Measurements from ENCODE around the gene EPHA4. TPM values are rescaled to one million over a fixed set of nuclear protein-coding genes. Genes with fewer than 3 reads are reported as not detected.

EPHA4 gene
- total RNA-seq, 2 donors from 2014 or later: 12.0 to 88.8 TPM

- H3K4me1 ChIP-seq (replicated peaks): no peaks in the 10 kb centered on the region
- H3K27me3 ChIP-seq (replicated peaks; ENCODE audit: insufficient read depth): no peaks in the 10 kb centered on the region
- no peak overlapping the region for H3K4me3 ChIP-seq
- no peaks in the 10 kb centered on the region for H3K9me3 ChIP-seq
- WGBS: 77% methylated on average over 2 of the region's 2 CpGs
- DNase-seq (ENCODE audit: low spot score): no peak
- intact Hi-C loops (cut with DNase I): no loop called here
- TF ChIP-seq POLR2A (IDR thresholded peaks at IDR 0.05): no peak
- no peak for TF ChIP-seq CTCF (IDR thresholded peaks at IDR 0.05)
- TF ChIP-seq POLR2AphosphoS5 (IDR thresholded peaks at IDR 0.05): no peak
- H3K27ac ChIP-seq: no peak overlapping the region
- no peaks in the 10 kb centered on the region for H3K36me3 ChIP-seq
Observed at GRCh38 chr2:221377597-221377996, 194.5 kb downstream of the EPHA4 start.

- Histone ChIP-seq H3K36me3 (no peaks in the 10 kb centered on the region), H3K27me3 (replicated peaks; ENCODE audit: insufficient read depth) (no peaks in the 10 kb centered on the region), H3K4me1 (replicated peaks) (no peaks in the 10 kb centered on the region), H3K9me3 (no peaks in the 10 kb centered on the region), H3K4me3 (no peak overlapping the region), H3K27ac (no peak overlapping the region)
- intact Hi-C loops (cut with DNase I): no loop called here
- TF ChIP-seq POLR2AphosphoS5 (IDR thresholded peaks at IDR 0.05) (no peak), POLR2A (IDR thresholded peaks at IDR 0.05) (no peak)
- 98% methylated on average over 2 of the region's 2 CpGs for WGBS
- DNase-seq (ENCODE audit: low spot score): no peak
Observed at GRCh38 chr2:221377066-221377465, 195.0 kb downstream of the EPHA4 start.

- Histone ChIP-seq H3K27me3 (replicated peaks; ENCODE audit: insufficient read depth) (no peaks in the 10 kb centered on the region), H3K36me3 (no peaks in the 10 kb centered on the region), H3K4me3 (no peak overlapping the region), H3K27ac (no peak overlapping the region), H3K4me1 (replicated peaks) (no peaks in the 10 kb centered on the region), H3K9me3 (no peaks in the 10 kb centered on the region)
- 95% methylated on average over 9 of the region's 9 CpGs for WGBS
- TF ChIP-seq POLR2A (IDR thresholded peaks at IDR 0.05) (no peak), CTCF (IDR thresholded peaks at IDR 0.05) (no peak), POLR2AphosphoS5 (IDR thresholded peaks at IDR 0.05) (no peak)
- intact Hi-C loops (cut with DNase I): no loop called here
- no peak for DNase-seq (ENCODE audit: low spot score)
Observed at GRCh38 chr2:221374234-221374633, 197.9 kb downstream of the EPHA4 start.

GRCh38 chr2:221372907-221373306, 199.2 kb downstream of the EPHA4 start:
- Histone ChIP-seq H3K4me1 (replicated peaks) (no peaks in the 10 kb centered on the region), H3K27ac (no peak overlapping the region), H3K4me3 (no peak overlapping the region), H3K27me3 (replicated peaks; ENCODE audit: insufficient read depth) (no peaks in the 10 kb centered on the region), H3K36me3 (no peaks in the 10 kb centered on the region), H3K9me3 (no peaks in the 10 kb centered on the region)
- WGBS: 93% methylated on average over 7 of the region's 7 CpGs
- DNase-seq (ENCODE audit: low spot score): no peak
- intact Hi-C loops (cut with DNase I): no loop called here
- TF ChIP-seq POLR2A (IDR thresholded peaks at IDR 0.05) (no peak), POLR2AphosphoS5 (IDR thresholded peaks at IDR 0.05) (no peak), CTCF (IDR thresholded peaks at IDR 0.05) (no peak)

GRCh38 chr2:221372159-221372884, 199.8 kb downstream of the EPHA4 start:
- 73% methylated on average over 9 of the region's 9 CpGs for WGBS
- no peak for DNase-seq (ENCODE audit: low spot score)
- H3K9me3 ChIP-seq: no peaks in the 10 kb centered on the region
- H3K36me3 ChIP-seq: no peaks in the 10 kb centered on the region
- no peak overlapping the region for H3K4me3 ChIP-seq
- H3K4me1 ChIP-seq (replicated peaks): no peaks in the 10 kb centered on the region
- no peak overlapping the region for H3K27ac ChIP-seq
- intact Hi-C loops (cut with DNase I): no loop called here
- H3K27me3 ChIP-seq (replicated peaks; ENCODE audit: insufficient read depth): no peaks in the 10 kb centered on the region
- TF ChIP-seq CTCF (IDR thresholded peaks at IDR 0.05) (no peak), POLR2AphosphoS5 (IDR thresholded peaks at IDR 0.05) (no peak), POLR2A (IDR thresholded peaks at IDR 0.05) (no peak)

Data from prostate gland (tissue), 2 donors.